Panc1 (cell line): ENCODE measurements around the gene COPZ1. TPM values are rescaled to one million over a fixed set of nuclear protein-coding genes. Genes with fewer than 3 reads are reported as not detected.

Experiments
- ATAC-seq: fragments of 200-7000 bp; cut with Tn5 transposase; 2 replicates; pipeline ENCODE4 v1.9.1; 2020; ENCODE audit warnings: mild to moderate bottlenecking, moderate library complexity
- BruUV-seq: library from RNA; stranded (reverse); fragments of 400-500 nt; replicated peaks from 2 replicates; lab custom pipeline; 2021; lab: Mats Ljungman, UMichigan
- CTCF ChIA-PET: fragments of 300-600 bp; sonication (Branson Sonifier 250); formaldehyde crosslinking; loops from one replicate; lab custom pipeline; 2022; ENCODE audit warnings: antibody characterized with exemption; lab: Charles Lee
- POLR2A ChIA-PET: fragments of 300-600 bp; sonication (Branson Sonifier 250); formaldehyde crosslinking; loops from one replicate; lab custom pipeline; 2022; ENCODE audit warnings: antibody characterized with exemption; lab: Charles Lee
- DNase-seq: peaks from one replicate; pipeline ENCODE4 v3.0.0-alpha.2; 2010; ENCODE audit warnings: low read depth, low spot score
- H3K27ac ChIP-seq: 2 replicates; pipeline ENCODE4 v1.5.1; 2011; ENCODE audit warnings: mild to moderate bottlenecking, low read length, inconsistent platforms
- H3K27me3 ChIP-seq: fragments of 200-500 bp; sonication (Bioruptor generic); 2 replicates; pipeline ENCODE4 v1.6.0; 2014; ENCODE audit warnings: low read length, inconsistent platforms; ENCODE audit not compliant: control insufficient read depth, insufficient read depth
- H3K36me3 ChIP-seq: fragments of 200-500 bp; sonication (Bioruptor generic); 2 replicates; pipeline ENCODE4 v1.5.1; 2014; ENCODE audit warnings: inconsistent platforms, mild to moderate bottlenecking, low read length, moderate library complexity; ENCODE audit not compliant: control insufficient read depth, insufficient read depth
- H3K4me1 ChIP-seq: 2 replicates; pipeline ENCODE4 v1.5.1; 2011; ENCODE audit warnings: inconsistent platforms, mild to moderate bottlenecking, low read length, moderate library complexity; ENCODE audit not compliant: control insufficient read depth, insufficient read depth
- H3K4me3 ChIP-seq, 2 experiments: 2 replicates each; pipeline ENCODE4 v1.5.1; 2011 to 2012; ENCODE audit warnings: low read depth in 2 of 2, low read length in 2 of 2, mild to moderate bottlenecking in 2 of 2, inconsistent platforms in 1 of 2, moderate library complexity in 1 of 2
- H3K9me3 ChIP-seq: fragments of 200-500 bp; sonication (Bioruptor generic); 2 replicates; pipeline ENCODE4 v1.5.1; 2014; ENCODE audit warnings: low read depth, mild to moderate bottlenecking, inconsistent platforms, low read length, moderate library complexity; ENCODE audit not compliant: control insufficient read depth, insufficient read depth
- CTCF ChIP-seq: fragments of 450-650 bp; IDR thresholded peaks from 2 replicates; pipeline ENCODE4 v1.5.1; 2017; ENCODE audit warnings: mild to moderate bottlenecking
- POLR2AphosphoS5 ChIP-seq: IDR thresholded peaks from 2 replicates; pipeline ENCODE4 v1.6.1; 2012; ENCODE audit warnings: mild to moderate bottlenecking, low read depth, low read length, moderate library complexity
- REST ChIP-seq, 2 experiments: IDR thresholded peaks; 2 replicates each; pipeline ENCODE4 v1.6.1; 2011 to 2012; ENCODE audit warnings: low read depth in 2 of 2, control low read depth in 1 of 2, low read length in 1 of 2, mild to moderate bottlenecking in 1 of 2, moderate library complexity in 1 of 2; ENCODE audit not compliant: insufficient read depth in 1 of 2
- SIN3A ChIP-seq: IDR thresholded peaks from 2 replicates; pipeline ENCODE4 v1.6.1; 2012; ENCODE audit warnings: low read depth, mild to moderate bottlenecking, low read length, moderate library complexity, borderline replicate concordance; ENCODE audit not compliant: insufficient read depth
- TCF7L2 ChIP-seq: IDR thresholded peaks from 2 replicates; pipeline ENCODE4 v1.6.1; 2011; ENCODE audit warnings: mild to moderate bottlenecking, low read depth, low read length, inconsistent platforms
- in situ Hi-C: cut with HindIII; loops from 2 replicates; pipeline ENCODE4 v1.10.0; 2016; ENCODE audit warnings: low sequenced_read_pairs, low pct_unique_long_range_greater_than_20kb
- intact Hi-C: fragments of 100-400 bp; cut with micrococcal nuclease; formaldehyde crosslinking; loops from one replicate; pipeline ENCODE4 v1.10.0; 2022; ENCODE audit not compliant: unreplicated experiment
- total RNA-seq: library from RNA; stranded (reverse); gene quantifications from one replicate; pipeline ENCODE4 v1.2.1, GENCODE V29; 2021; ENCODE audit not compliant: unreplicated experiment

The COPZ1 gene
- total RNA-seq, 1 experiment from 2014 or later, result 175 TPM

GRCh38 chr12:54330442-54330841 is 5.5 kb downstream of the COPZ1 start:
- no peaks in the 10 kb centered on the region for H3K9me3 ChIP-seq
- no peak for ATAC-seq
- ChIA-PET POLR2A (no interaction called here), CTCF (no interaction called here)
- in situ Hi-C loops, result no loop called here
- H3K4me3 ChIP-seq, result no peak overlapping the region
- H3K27me3 ChIP-seq, result no peaks in the 10 kb centered on the region
- no peak for TF ChIP-seq TCF7L2
- TF ChIP-seq REST (IDR thresholded peaks at IDR 0.05; ENCODE audit: insufficient read depth in 1 of 2, low read depth in 2 of 2, low read length in 1 of 2), result no peak
- no peak for TF ChIP-seq POLR2AphosphoS5
- no peak for TF ChIP-seq SIN3A
- no peak for TF ChIP-seq CTCF
- BruUV-seq, result no TSS peak
- DNase-seq, result no peak
- intact Hi-C loops, result no loop called here
- H3K4me1 ChIP-seq, result peaks cover 24% of the 10 kb centered on the region
- peak overlapping the region; percentile 34; the same call in 1 of the 2 replicates for H3K27ac ChIP-seq
- no peaks in the 10 kb centered on the region; the same call in none of the 2 replicates for H3K36me3 ChIP-seq

- in situ Hi-C loops (no loop called here), intact Hi-C loops (no loop called here)
- TF ChIP-seq POLR2AphosphoS5, result no peak
- TF ChIP-seq REST (IDR thresholded peaks at IDR 0.05; ENCODE audit: insufficient read depth in 1 of 2, low read depth in 2 of 2, low read length in 1 of 2), result no peak
- TF ChIP-seq CTCF, result no peak
- TF ChIP-seq SIN3A, result no peak
- TF ChIP-seq TCF7L2, result no peak
- Histone ChIP-seq H3K4me3 (no peak overlapping the region), H3K36me3 (no peaks in the 10 kb centered on the region; the same call in 1 of the 2 replicates), H3K27ac (no peak overlapping the region), H3K27me3 (no peaks in the 10 kb centered on the region), H3K4me1 (peaks cover 23% of the 10 kb centered on the region), H3K9me3 (no peaks in the 10 kb centered on the region)
- no peak for DNase-seq
- ChIA-PET CTCF (no interaction called here), POLR2A (no interaction called here)
- ATAC-seq, result no peak
- no TSS peak for BruUV-seq
These were observed 6.5 kb downstream of the COPZ1 start for GRCh38 chr12:54331461-54331860.
